H1 (cell line): ENCODE measurements around the gene PDE2A. TPM values are rescaled to one million over a fixed set of nuclear protein-coding genes. Genes with fewer than 3 reads are reported as not detected.

ENCODE experiments used
- BCL11A ChIP-seq, 2 experiments: IDR thresholded peaks; one replicate each; pipeline ENCODE4 v1.6.1; 2011; ENCODE audit warnings: low read depth in 2 of 2, low read length in 2 of 2, mild to moderate bottlenecking in 2 of 2
- CEBPB ChIP-seq: IDR thresholded peaks from 2 replicates; pipeline ENCODE4 v1.6.1; 2012; ENCODE audit warnings: low read depth, low read length
- POU5F1 ChIP-seq: IDR thresholded peaks from 2 replicates; pipeline ENCODE4 v1.6.1; 2011; ENCODE audit warnings: low read depth, mild to moderate bottlenecking, low read length, moderate library complexity
- polyA plus RNA-seq, 7 experiments: library from polyadenylated mRNA; depleted of rRNA in 3 of 7; stranded (reverse) in 5 of 7; unstranded in 2 of 7; fragments of >200 nt in 5 of 7; fragments of 200-250 nt in 2 of 7; gene quantifications; 1 replicate in 5 of 7; 2 replicates in 1 of 7; 4 replicates in 1 of 7; pipeline versions ENCODE4 v1.2.1 to v1.2.3, GENCODE V29; 2011 to 2013; ENCODE audit warnings: missing spikeins in 2 of 7, mixed read lengths in 2 of 7
- total RNA-seq: library from RNA; stranded (reverse); fragmentation: NEBNext Ultra II Directional; extraction: Animal tissue kit (Norgen Biotek cat#: 25700); gene quantifications from 2 replicates; pipeline ENCODE4 v1.2.1, GENCODE V29; 2021

The PDE2A gene
- total and polyA plus RNA-seq, 2 of the 8 experiments (the other 6 are each of a cell fraction or from before 2014, with no cell fraction given), result 3.4 to 7.1 TPM

DNA sequence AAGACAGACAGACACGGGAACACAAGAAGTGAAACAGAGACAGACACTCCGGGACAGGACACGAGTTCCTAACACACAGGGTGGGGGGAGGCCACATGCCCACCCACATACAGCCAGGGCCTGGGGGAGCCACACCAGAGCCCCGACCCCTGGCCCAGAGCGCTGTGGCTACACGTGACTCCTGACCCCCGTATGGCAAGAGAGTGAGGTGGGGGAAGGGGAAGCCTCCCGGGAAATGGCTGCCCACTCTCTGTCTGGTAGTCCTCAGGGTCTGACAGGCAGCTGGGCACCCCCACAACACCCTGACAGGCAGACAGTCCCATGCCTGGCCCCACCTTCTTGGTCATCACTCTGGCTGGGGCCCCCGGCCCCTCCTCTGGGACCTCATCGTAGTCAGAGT, 38.6 kb upstream of the PDE2A start (continued):
- TF ChIP-seq CEBPB (no peak), BCL11A (IDR thresholded peaks at IDR 0.05; ENCODE audit: low read depth in 2 of 2, low read length in 2 of 2) (no peak), POU5F1 (no peak)
